HEK293 (cell line): ENCODE data around the gene FAHD2A.
"Not testable (repeated sequence)": the region's sequence is repeated elsewhere in the genome, so short reads cannot be mapped to it uniquely, and the experiment has no call there.

Source experiments
- CTCF ChIA-PET: fragments of 350-600 bp; formaldehyde crosslinking; extraction: SDS; loops from one replicate; lab custom pipeline; 2021; ENCODE audit warnings: antibody characterized with exemption; lab: Yijun Ruan, JAX
- POLR2A ChIA-PET: fragments of 300-600 bp; formaldehyde crosslinking; extraction: SDS; loops from one replicate; lab custom pipeline; 2020; ENCODE audit warnings: antibody characterized with exemption, inconsistent platforms; lab: Yijun Ruan, JAX
- H3K27ac ChIP-seq: fragments of 200-500 bp; sonication (Bioruptor generic); 2 replicates; pipeline ENCODE4 v1.5.1; 2014; ENCODE audit warnings: low read depth, low read length, control low read depth, inconsistent platforms; ENCODE audit errors: extremely low read depth
- H3K36me3 ChIP-seq, 2 experiments: fragments of 200-500 bp in 1 of 2; sonication (Bioruptor generic) in 1 of 2; 1 replicate in 1 of 2; 2 replicates in 1 of 2; pipeline ENCODE4 v1.5.1; 2014 to 2017; ENCODE audit warnings: inconsistent platforms in 2 of 2, low read length in 2 of 2; ENCODE audit not compliant: control insufficient read depth in 2 of 2, insufficient read depth in 1 of 2
- H3K4me1 ChIP-seq: fragments of 200-500 bp; sonication (Bioruptor generic); 2 replicates; pipeline ENCODE4 v1.5.1; 2014; ENCODE audit warnings: mild to moderate bottlenecking, low read length, inconsistent platforms; ENCODE audit not compliant: control insufficient read depth, insufficient read depth
- H3K4me3 ChIP-seq: 2 replicates; pipeline ENCODE4 v1.5.1; 2011; ENCODE audit warnings: low read depth, mild to moderate bottlenecking, control low read depth, low read length, moderate library complexity
- H3K9me3 ChIP-seq: fragments of 200-500 bp; sonication (Bioruptor generic); 2 replicates; pipeline ENCODE4 v1.5.1; 2014; ENCODE audit warnings: low read depth, low read length, inconsistent platforms; ENCODE audit not compliant: control insufficient read depth, insufficient read depth
- GLIS2 ChIP-seq: fragments of 450-650 bp; formaldehyde crosslinking; IDR thresholded peaks from 2 replicates; pipeline ENCODE4 v1.5.1; 2016; ENCODE audit warnings: missing biosample characterization, missing genetic modification characterization
- MYNN ChIP-seq: fragments of 450-650 bp; formaldehyde crosslinking; IDR thresholded peaks from 2 replicates; pipeline ENCODE4 v1.5.1; 2016; ENCODE audit warnings: missing biosample characterization, missing genetic modification characterization, borderline replicate concordance
- MZF1 ChIP-seq: fragments of 450-650 bp; formaldehyde crosslinking; IDR thresholded peaks from 2 replicates; pipeline ENCODE4 v1.5.1; 2017; ENCODE audit warnings: missing biosample characterization, missing genetic modification characterization, borderline replicate concordance
- YY1 ChIP-seq: fragments of 450-650 bp; formaldehyde crosslinking; IDR thresholded peaks from 2 replicates; pipeline ENCODE4 v1.5.1; 2018; ENCODE audit warnings: missing biosample characterization, missing genetic modification characterization
- ZBTB11 ChIP-seq: fragments of 450-650 bp; formaldehyde crosslinking; conservative IDR thresholded peaks from 2 replicates; pipeline ENCODE4 v1.5.1; 2016; ENCODE audit warnings: low read depth, missing biosample characterization, missing genetic modification characterization
- ZNF146 ChIP-seq: fragments of 450-650 bp; formaldehyde crosslinking; IDR thresholded peaks from 2 replicates; pipeline ENCODE4 v1.5.1; 2016; ENCODE audit warnings: missing biosample characterization, missing genetic modification characterization
- ZNF214 ChIP-seq: fragments of 450-650 bp; formaldehyde crosslinking; IDR thresholded peaks from 2 replicates; pipeline ENCODE4 v1.5.1; 2017; ENCODE audit warnings: missing biosample characterization, mild to moderate bottlenecking, missing genetic modification characterization, borderline replicate concordance
- ZNF24 ChIP-seq: fragments of 450-650 bp; formaldehyde crosslinking; IDR thresholded peaks from 2 replicates; pipeline ENCODE4 v1.5.1; 2016; ENCODE audit warnings: missing biosample characterization, missing genetic modification characterization
- ZNF274 ChIP-seq, 2 experiments: fragments of 200-500 bp in 1 of 2; fragments of 450-650 bp in 1 of 2; sonication (Bioruptor generic) in 1 of 2; formaldehyde crosslinking in 1 of 2; IDR thresholded peaks; 2 replicates each; pipeline versions ENCODE4 v1.5.1 to v1.6.1; 2014 to 2016; ENCODE audit warnings: borderline replicate concordance in 1 of 2, inconsistent platforms in 1 of 2, low read length in 1 of 2, missing biosample characterization in 1 of 2, missing genetic modification characterization in 1 of 2
- ZNF529 ChIP-seq: fragments of 450-650 bp; formaldehyde crosslinking; IDR thresholded peaks from 2 replicates; pipeline ENCODE4 v1.5.1; 2017; ENCODE audit warnings: missing genetic modification characterization, missing biosample characterization; ENCODE audit not compliant: insufficient replicate concordance
- ZNF654 ChIP-seq: fragments of 450-650 bp; formaldehyde crosslinking; IDR thresholded peaks from 2 replicates; pipeline ENCODE4 v1.5.1; 2016; ENCODE audit warnings: low read depth, missing biosample characterization, missing genetic modification characterization
- ZXDB ChIP-seq: fragments of 450-650 bp; formaldehyde crosslinking; IDR thresholded peaks from 2 replicates; pipeline ENCODE4 v1.5.1; 2016; ENCODE audit warnings: missing biosample characterization, missing genetic modification characterization
- TF ChIP-seq, protein P1 (sequence below): fragments of 450-650 bp; formaldehyde crosslinking; IDR thresholded peaks from 2 replicates; pipeline ENCODE4 v1.5.1; 2016; ENCODE audit warnings: missing biosample characterization, missing genetic modification characterization
- TF ChIP-seq, protein P2 (sequence below): fragments of 450-650 bp; formaldehyde crosslinking; IDR thresholded peaks from 2 replicates; pipeline ENCODE4 v1.5.1; 2016; ENCODE audit warnings: missing biosample characterization, missing genetic modification characterization, borderline replicate concordance

Gene FAHD2A

DNA sequence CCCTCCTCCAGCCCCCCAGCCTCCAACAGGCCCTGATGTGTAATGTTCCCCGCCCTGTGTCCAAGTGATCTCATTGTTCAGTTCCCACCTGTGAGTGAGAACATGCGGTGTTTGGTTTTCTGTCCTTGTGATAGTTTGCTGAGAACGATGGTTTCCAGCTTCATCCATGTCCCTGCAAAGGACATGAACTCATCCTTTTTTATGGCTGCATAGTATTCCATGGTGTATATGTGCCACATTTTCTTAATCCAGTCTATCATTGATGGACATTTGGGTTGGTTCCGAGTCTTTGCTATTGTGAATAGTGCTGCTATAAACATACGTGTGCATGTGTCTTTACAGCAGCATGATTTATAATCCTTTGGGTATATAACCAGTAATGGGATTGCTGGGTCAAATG lies 47.0 kb upstream of the FAHD2A start:
- H3K4me1 ChIP-seq, H3K9me3 ChIP-seq, H3K4me3 ChIP-seq, H3K27ac ChIP-seq, H3K36me3 ChIP-seq, POLR2A ChIA-PET: not testable (repeated sequence)
- peak; percentile 93 for TF ChIP-seq ZNF146 (tag by site-specific recombination)
- TF ChIP-seq, protein P1, sequence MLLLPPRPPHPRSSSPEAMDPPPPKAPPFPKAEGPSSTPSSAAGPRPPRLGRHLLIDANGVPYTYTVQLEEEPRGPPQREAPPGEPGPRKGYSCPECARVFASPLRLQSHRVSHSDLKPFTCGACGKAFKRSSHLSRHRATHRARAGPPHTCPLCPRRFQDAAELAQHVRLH: 0 out of 2 replicates have a peak, but pooled peaks have one; percentile 33
- CTCF ChIA-PET: interaction anchor here (0.9 kb wide), 1 partner anchor 34 kb away, joined by 3 read pairs; no protein-coding TSS in a partner anchor

GRCh38 chr2:95356821-95357700 lies 45.4 kb upstream of the FAHD2A start:
- Histone ChIP-seq H3K36me3 (no peaks in the 10 kb centered on the region), H3K9me3 (no peaks in the 10 kb centered on the region), H3K27ac (no peak overlapping the region), H3K4me3 (no peak overlapping the region), H3K4me1 (no peaks in the 10 kb centered on the region)
- ChIA-PET POLR2A (no interaction called here), CTCF (interaction anchor here (1.1 kb wide), 1 partner anchor 11 kb away, joined by 3 read pairs; no protein-coding TSS in a partner anchor)
- no peak for TF ChIP-seq ZBTB11 (tag by site-specific recombination)
- TF ChIP-seq ZNF654 (tag by site-specific recombination): no peak
- no peak for TF ChIP-seq MYNN (tag by site-specific recombination)
- no peak for TF ChIP-seq MZF1 (tag by site-specific recombination)
- TF ChIP-seq ZXDB (tag by site-specific recombination): no peak
- TF ChIP-seq GLIS2 (tag by site-specific recombination): no peak
- TF ChIP-seq ZNF274 (IDR thresholded peaks at IDR 0.05; ENCODE audit: low read length): no peak
- no peak for TF ChIP-seq ZNF274 (tag by site-specific recombination; IDR thresholded peaks at IDR 0.05; ENCODE audit: borderline replicate concordance)
- TF ChIP-seq, protein P2, sequence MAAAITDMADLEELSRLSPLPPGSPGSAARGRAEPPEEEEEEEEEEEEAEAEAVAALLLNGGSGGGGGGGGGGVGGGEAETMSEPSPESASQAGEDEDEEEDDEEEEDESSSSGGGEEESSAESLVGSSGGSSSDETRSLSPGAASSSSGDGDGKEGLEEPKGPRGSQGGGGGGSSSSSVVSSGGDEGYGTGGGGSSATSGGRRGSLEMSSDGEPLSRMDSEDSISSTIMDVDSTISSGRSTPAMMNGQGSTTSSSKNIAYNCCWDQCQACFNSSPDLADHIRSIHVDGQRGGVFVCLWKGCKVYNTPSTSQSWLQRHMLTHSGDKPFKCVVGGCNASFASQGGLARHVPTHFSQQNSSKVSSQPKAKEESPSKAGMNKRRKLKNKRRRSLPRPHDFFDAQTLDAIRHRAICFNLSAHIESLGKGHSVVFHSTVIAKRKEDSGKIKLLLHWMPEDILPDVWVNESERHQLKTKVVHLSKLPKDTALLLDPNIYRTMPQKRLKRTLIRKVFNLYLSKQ (tag by site-specific recombination): no peak
- TF ChIP-seq YY1 (tag by site-specific recombination): no peak
- no peak for TF ChIP-seq ZNF24 (tag by site-specific recombination)
- TF ChIP-seq ZNF529 (tag by site-specific recombination): no peak

DNA sequence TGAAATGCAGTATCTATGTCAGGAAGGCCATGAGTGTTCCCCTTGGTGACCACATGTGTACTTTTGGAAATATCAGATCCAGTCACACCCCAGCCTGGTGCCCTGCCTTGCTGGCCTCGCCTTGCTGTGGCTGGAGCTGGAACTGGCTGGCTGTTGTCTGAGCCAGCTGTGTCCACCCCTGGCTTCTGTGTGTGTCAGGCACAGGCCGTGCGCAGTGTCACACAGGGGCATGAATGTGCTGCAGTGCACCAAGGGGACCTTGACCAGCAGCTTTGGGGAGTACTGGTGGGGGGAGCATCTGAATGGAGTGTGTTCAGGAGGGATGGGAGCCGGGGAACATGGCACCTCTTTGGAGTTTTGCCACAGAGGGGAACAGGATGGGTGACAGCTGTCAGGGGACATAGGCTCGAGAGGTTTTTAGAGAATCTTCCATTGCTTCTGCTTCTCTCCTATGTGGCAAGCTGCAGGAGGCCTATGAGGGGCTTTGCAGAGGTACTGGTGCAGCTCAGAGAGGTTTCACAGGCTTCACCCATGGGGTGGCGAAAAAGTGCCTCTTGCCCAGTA lies 44.7 kb upstream of the FAHD2A start:
- Histone ChIP-seq H3K4me1 (no peaks in the 10 kb centered on the region), H3K4me3 (no peak overlapping the region), H3K27ac (no peak overlapping the region)
- no peak for TF ChIP-seq ZNF214 (tag by site-specific recombination)
- TF ChIP-seq, all 188 proteins: peak for 0
- POLR2A ChIA-PET: no interaction called here
- Histone ChIP-seq H3K36me3 (no peaks in the 10 kb centered on the region), H3K9me3 (no peaks in the 10 kb centered on the region)
- CTCF ChIA-PET: no interaction called here
